NCI-H128 (cell line): ENCODE measurements around the gene TSPAN9.

Experiments used
- DNase-seq: peaks from one replicate; lab custom pipeline; 2025; ENCODE audit not compliant: unreplicated experiment; lab: John Stamatoyannopoulos, UW

The TSPAN9 gene

GRCh38 chr12:3099146-3099545 lies 22.0 kb downstream of the TSPAN9 start:
- DNase-seq: no peak

GRCh38 chr12:3101309-3102024 lies 24.3 kb downstream of the TSPAN9 start:
- no peak for DNase-seq

- no peak for DNase-seq
Observed at GRCh38 chr12:3102771-3103410, 25.7 kb downstream of the TSPAN9 start.

GRCh38 chr12:3103806-3104205 lies 26.6 kb downstream of the TSPAN9 start:
- DNase-seq: no peak

- no peak for DNase-seq
Observed at GRCh38 chr12:3105690-3106479, 28.7 kb downstream of the TSPAN9 start.

GRCh38 chr12:3106579-3106978 lies 29.4 kb downstream of the TSPAN9 start:
- DNase-seq: no peak

- DNase-seq: no peak
Observed at GRCh38 chr12:3107071-3107583, 29.9 kb downstream of the TSPAN9 start.

- no peak for DNase-seq
Observed at GRCh38 chr12:3107954-3108353, 30.8 kb downstream of the TSPAN9 start.

- no peak for DNase-seq
Observed at GRCh38 chr12:3110578-3110977, 33.4 kb downstream of the TSPAN9 start.

- DNase-seq: no peak
Observed at GRCh38 chr12:3113671-3114325, 36.6 kb downstream of the TSPAN9 start.

- no peak for DNase-seq
Observed at GRCh38 chr12:3114671-3115070, 37.5 kb downstream of the TSPAN9 start.

GRCh38 chr12:3115078-3115477 lies 37.9 kb downstream of the TSPAN9 start:
- DNase-seq: no peak

GRCh38 chr12:3116106-3116844 lies 39.1 kb downstream of the TSPAN9 start:
- no peak for DNase-seq

GRCh38 chr12:3117144-3117581 lies 40.0 kb downstream of the TSPAN9 start:
- no peak for DNase-seq

GRCh38 chr12:3117591-3118015 lies 40.4 kb downstream of the TSPAN9 start:
- DNase-seq: no peak

- DNase-seq: no peak
Observed at GRCh38 chr12:3119192-3119755, 42.1 kb downstream of the TSPAN9 start.

GRCh38 chr12:3119756-3120601 lies 42.8 kb downstream of the TSPAN9 start:
- DNase-seq: no peak

GRCh38 chr12:3120701-3121100 lies 43.5 kb downstream of the TSPAN9 start:
- DNase-seq: no peak
